GM23248 (cell line): ENCODE data around the gene LRMDA. TPM values are rescaled to one million over a fixed set of nuclear protein-coding genes. Genes with fewer than 3 reads are reported as not detected.
"Not testable (repeated sequence)": the region's sequence is repeated elsewhere in the genome, so short reads cannot be mapped to it uniquely, and the experiment has no call there.

Source experiments
- DNase-seq: peaks from one replicate; pipeline ENCODE4 v3.0.0-alpha.2; 2015
- H2AFZ ChIP-seq: fragments of 200-600 bp; sonication (generic); 2 replicates; pipeline ENCODE4 v1.6.1; 2016; ENCODE audit warnings: antibody characterized with exemption
- H3F3A ChIP-seq: fragments of 200-600 bp; sonication (generic); 2 replicates; pipeline ENCODE4 v1.6.1; 2016; ENCODE audit warnings: mild to moderate bottlenecking, antibody characterized with exemption, mixed run types; ENCODE audit not compliant: insufficient read depth
- H3K27ac ChIP-seq: fragments of 200-600 bp; sonication (generic); 2 replicates; pipeline ENCODE4 v1.5.1; 2016; ENCODE audit warnings: mild to moderate bottlenecking
- H3K27me3 ChIP-seq: fragments of 200-600 bp; sonication (generic); replicated peaks from 2 replicates; pipeline ENCODE4 v1.6.1; 2016; ENCODE audit warnings: mild to moderate bottlenecking; ENCODE audit not compliant: insufficient read depth
- H3K36me3 ChIP-seq: fragments of 200-600 bp; sonication (generic); 2 replicates; pipeline ENCODE4 v1.6.1; 2016; ENCODE audit warnings: low read depth, mild to moderate bottlenecking
- H3K4me1 ChIP-seq: fragments of 200-600 bp; sonication (generic); 2 replicates; pipeline ENCODE4 v1.6.1; 2016; ENCODE audit warnings: mild to moderate bottlenecking; ENCODE audit not compliant: insufficient read depth
- H3K4me2 ChIP-seq: fragments of 200-600 bp; sonication (generic); one replicate; pipeline ENCODE4 v1.6.1; 2016; ENCODE audit warnings: mild to moderate bottlenecking; ENCODE audit not compliant: unreplicated experiment
- H3K4me3 ChIP-seq: fragments of 200-600 bp; sonication (generic); 2 replicates; pipeline ENCODE4 v1.5.1; 2016; ENCODE audit warnings: mild to moderate bottlenecking
- H3K79me2 ChIP-seq: fragments of 200-600 bp; sonication (generic); 2 replicates; pipeline ENCODE4 v1.6.1; 2016; ENCODE audit warnings: mild to moderate bottlenecking; ENCODE audit not compliant: insufficient read depth
- H3K9ac ChIP-seq: fragments of 200-600 bp; sonication (generic); 2 replicates; pipeline ENCODE4 v1.6.1; 2016; ENCODE audit warnings: mild to moderate bottlenecking
- H3K9me2 ChIP-seq: fragments of 200-600 bp; sonication (generic); 2 replicates; pipeline ENCODE4 v1.6.1; 2016; ENCODE audit warnings: mixed run types, mild to moderate bottlenecking, moderate library complexity; ENCODE audit not compliant: insufficient read depth
- H3K9me3 ChIP-seq: fragments of 200-600 bp; sonication (generic); one replicate; pipeline ENCODE4 v1.6.1; 2017; ENCODE audit warnings: low read depth
- H4K20me1 ChIP-seq: fragments of 200-600 bp; sonication (generic); 2 replicates; pipeline ENCODE4 v1.6.0; 2016; ENCODE audit not compliant: insufficient read depth
- EZH2 ChIP-seq: fragments of 200-600 bp; sonication (generic); IDR thresholded peaks from 2 replicates; pipeline ENCODE4 v1.6.1; 2018; ENCODE audit warnings: antibody characterized with exemption, mild to moderate bottlenecking; ENCODE audit not compliant: insufficient read depth, poor library complexity, severe bottlenecking
- EZH2phosphoT487 ChIP-seq: fragments of 200-600 bp; sonication (generic); IDR thresholded peaks from 2 replicates; pipeline ENCODE4 v1.6.1; 2018; ENCODE audit warnings: antibody characterized with exemption, moderate library complexity, mild to moderate bottlenecking, low read depth; ENCODE audit not compliant: insufficient read depth
- WGBS, 2 experiments: methylation state at CpG; one replicate each; pipeline ENCODE4 v1.1.6; 2015 to 2017; ENCODE audit warnings: low lambda C conversion rate in 2 of 2, low coverage in 1 of 2; ENCODE audit errors: missing lambda C conversion rate in 2 of 2; 5-methylcytosine and 5-hydroxymethylcytosine counted together
- in situ Hi-C: fragments of 300-500 bp; cut with MboI; formaldehyde crosslinking; loops from 2 replicates; pipeline ENCODE4 v1.15.0; 2020
- polyA plus RNA-seq: library from polyadenylated mRNA; unstranded; fragments of >200 nt; fragmentation: Nextera tagmentation; extraction: Ambion mirVana; gene quantifications from 2 replicates; pipeline ENCODE4 v1.2.1, GENCODE V29; 2016
- total RNA-seq: library from RNA; depleted of rRNA; stranded (reverse); fragments of >200 nt; shearing (Covaris generic); gene quantifications from 2 replicates; pipeline ENCODE4 v1.2.3, GENCODE V29; 2014

Gene LRMDA
- total and polyA plus RNA-seq, 2 experiments from 2014 or later, result 2.6 TPM; not detected in 1

- TF ChIP-seq EZH2 (no peak), EZH2phosphoT487 (no peak)
- no peaks in the 10 kb centered on the region for H3K79me2 ChIP-seq
- H3F3A ChIP-seq, result no peaks in the 10 kb centered on the region
- no peaks in the 10 kb centered on the region for H4K20me1 ChIP-seq
- H3K36me3 ChIP-seq, result no peaks in the 10 kb centered on the region
- DNase-seq, result no peak
- no peaks in the 10 kb centered on the region for H3K9me2 ChIP-seq
- H3K4me2 ChIP-seq, result no peak overlapping the region
- in situ Hi-C loops, result no loop called here
- no peak overlapping the region for H3K27ac ChIP-seq
- H3K4me3 ChIP-seq, result no peak overlapping the region
- WGBS, 2 experiments, result 76 to 81% methylated on average over 2 of the region's 2 CpGs
- H3K4me1 ChIP-seq, result no peaks in the 10 kb centered on the region
- no peak overlapping the region for H3K9ac ChIP-seq
- H3K27me3 ChIP-seq, result peaks cover 44% of the 10 kb centered on the region
- no peaks in the 10 kb centered on the region for H3K9me3 ChIP-seq
- no peak overlapping the region for H2AFZ ChIP-seq
These were observed 170.9 kb downstream of the LRMDA start for GRCh38 chr10:75602341-75602740.

DNA sequence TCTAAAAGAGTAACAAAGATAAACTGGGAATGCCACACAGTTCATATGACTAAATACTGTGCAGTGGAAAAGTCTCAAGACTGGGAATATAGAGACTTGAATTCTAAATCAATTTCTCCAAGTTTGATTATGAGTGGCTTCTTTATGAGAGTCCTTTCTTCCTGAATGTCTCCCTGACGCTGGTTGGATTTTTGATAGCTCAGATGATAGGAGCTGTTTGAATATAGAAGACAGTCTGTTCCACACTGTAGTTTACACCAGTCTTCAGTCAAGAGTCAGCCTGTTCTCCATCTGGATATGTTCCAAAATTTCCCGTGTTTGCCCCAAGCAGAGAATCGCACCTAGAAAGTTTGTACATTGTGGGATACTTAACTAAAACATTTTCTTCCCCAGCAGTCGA, 173.7 kb downstream of the LRMDA start:
- H3K36me3 ChIP-seq, result no peaks in the 10 kb centered on the region

GRCh38 chr10:75605795-75606194, 174.4 kb downstream of the LRMDA start:
- H3K27ac ChIP-seq, result not testable (repeated sequence)

More for the DNA sequence above, 173.7 kb downstream of the LRMDA start:
- in situ Hi-C loops, result no loop called here
- Histone ChIP-seq H3K79me2 (no peaks in the 10 kb centered on the region), H3K4me3 (no peak overlapping the region), H4K20me1 (no peaks in the 10 kb centered on the region), H3F3A (no peaks in the 10 kb centered on the region), H3K27me3 (peaks cover 38% of the 10 kb centered on the region), H3K9me3 (no peaks in the 10 kb centered on the region), H3K9ac (no peak overlapping the region), H3K4me2 (no peak overlapping the region), H3K9me2 (no peaks in the 10 kb centered on the region), H3K4me1 (no peaks in the 10 kb centered on the region), H2AFZ (no peak overlapping the region), H3K27ac (no peak overlapping the region)
- 44 to 47% methylated on average over 4 of the region's 4 CpGs for whole genome bisulfite sequencing, 2 experiments
- no peak for DNase-seq
- TF ChIP-seq EZH2 (no peak), EZH2phosphoT487 (no peak)

GRCh38 chr10:75606203-75606779, 174.9 kb downstream of the LRMDA start:
- TF ChIP-seq EZH2 (no peak), EZH2phosphoT487 (no peak)
- H2AFZ ChIP-seq, result no peak overlapping the region
- no peaks in the 10 kb centered on the region for H3K79me2 ChIP-seq
- no peaks in the 10 kb centered on the region for H3F3A ChIP-seq
- H3K4me3 ChIP-seq, result no peak overlapping the region
- no peaks in the 10 kb centered on the region for H3K36me3 ChIP-seq
- H3K9me3 ChIP-seq, result no peaks in the 10 kb centered on the region
- in situ Hi-C loops, result no loop called here
- no peak overlapping the region for H3K27ac ChIP-seq
- H3K9me2 ChIP-seq, result no peaks in the 10 kb centered on the region
- no peaks in the 10 kb centered on the region for H4K20me1 ChIP-seq
- WGBS, 2 experiments, result 81 to 86% methylated on average over 5 of the region's 5 CpGs
- H3K4me2 ChIP-seq, result no peak overlapping the region
- no peak overlapping the region for H3K9ac ChIP-seq
- no peaks in the 10 kb centered on the region for H3K4me1 ChIP-seq
- H3K27me3 ChIP-seq, result peaks cover 33% of the 10 kb centered on the region
- DNase-seq, result no peak

More at GRCh38 chr10:75605795-75606194, 174.4 kb downstream of the LRMDA start:
- H3K4me2 ChIP-seq, H3K4me3 ChIP-seq, H3K4me1 ChIP-seq, H3K9me3 ChIP-seq, H3K9me2 ChIP-seq, H4K20me1 ChIP-seq, DNase-seq, H2AFZ ChIP-seq, H3K79me2 ChIP-seq, H3F3A ChIP-seq, H3K9ac ChIP-seq, in situ Hi-C loops, H3K36me3 ChIP-seq: not testable (repeated sequence)
- H3K27me3 ChIP-seq, result peaks cover 38% of the 10 kb centered on the region
- 77 to 85% methylated on average over 6 of the region's 6 CpGs for WGBS, 2 experiments

DNA sequence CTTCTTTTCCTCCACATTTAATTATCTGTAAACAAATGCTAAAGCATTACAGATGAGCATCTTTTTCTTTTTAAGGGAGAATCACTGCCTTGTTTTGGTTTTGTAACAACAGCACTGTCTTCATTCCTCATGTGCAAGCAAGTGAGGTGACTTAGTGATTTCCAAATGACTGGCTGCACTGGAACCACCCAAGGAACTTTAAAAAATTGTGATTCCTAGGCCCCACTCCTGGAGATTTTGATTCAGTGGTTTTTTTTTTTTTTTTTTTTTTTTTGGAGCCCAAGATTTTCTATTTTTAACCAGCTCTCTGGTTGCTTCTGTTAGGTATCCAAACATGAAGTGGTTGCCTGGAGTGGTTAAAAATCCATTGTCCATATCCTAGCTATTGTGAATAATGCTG, 176.2 kb downstream of the LRMDA start:
- no peaks in the 10 kb centered on the region for H3K4me1 ChIP-seq
- H3K9me2 ChIP-seq, result no peaks in the 10 kb centered on the region
- H3K4me2 ChIP-seq, result no peak overlapping the region
- no peaks in the 10 kb centered on the region for H4K20me1 ChIP-seq
- peaks cover 26% of the 10 kb centered on the region for H3K27me3 ChIP-seq
- H3K9ac ChIP-seq, result no peak overlapping the region
- no peak overlapping the region for H2AFZ ChIP-seq
- TF ChIP-seq EZH2phosphoT487 (no peak), EZH2 (no peak)
- no peak overlapping the region for H3K4me3 ChIP-seq
- H3F3A ChIP-seq, result no peaks in the 10 kb centered on the region
- H3K27ac ChIP-seq, result no peak overlapping the region
- no peaks in the 10 kb centered on the region for H3K36me3 ChIP-seq
- no peak for DNase-seq
- in situ Hi-C loops, result no loop called here
- H3K9me3 ChIP-seq, result no peaks in the 10 kb centered on the region
- H3K79me2 ChIP-seq, result no peaks in the 10 kb centered on the region
